Activated CD8-positive, alpha-beta T cell treated with anti-CD3 and anti-CD28 coated beads for 36 hours (primary cell): ENCODE results near the gene SCNM1. TPM values are rescaled to one million over a fixed set of nuclear protein-coding genes. Genes with fewer than 3 reads are reported as not detected.
"Not testable (repeated sequence)": the region's sequence is repeated elsewhere in the genome, so short reads cannot be mapped to it uniquely, and the experiment has no call there.

ENCODE experiments used
- ATAC-seq: fragments of 200-7000 bp; cut with Tn5 transposase; one replicate; pipeline ENCODE4 v1.10.0; 2021; ENCODE audit warnings: mild to moderate bottlenecking, moderate library complexity
- CTCF ChIA-PET: fragments of 350-600 bp; sonication (Branson Sonifier 250); formaldehyde crosslinking; loops from one replicate; lab custom pipeline; 2021; ENCODE audit warnings: antibody characterized with exemption; lab: Charles Lee
- POLR2A ChIA-PET: fragments of 350-600 bp; sonication (Branson Sonifier 250); formaldehyde crosslinking; loops from one replicate; lab custom pipeline; 2021; ENCODE audit warnings: antibody characterized with exemption; lab: Charles Lee
- DNase-seq: peaks from one replicate; pipeline ENCODE4 v3.0.0-alpha.2; 2020
- H3K27ac Mint-ChIP-seq: one replicate; pipeline ENCODE4 v1.8.0; 2021; ENCODE audit warnings: mild to moderate bottlenecking, mixed read lengths
- H3K27me3 Mint-ChIP-seq: one replicate; pipeline ENCODE4 v1.8.0; 2021; ENCODE audit warnings: mixed read lengths
- H3K36me3 Mint-ChIP-seq: one replicate; pipeline ENCODE4 v1.8.0; 2021; ENCODE audit warnings: low read depth, mixed read lengths
- H3K4me1 Mint-ChIP-seq: one replicate; pipeline ENCODE4 v1.8.0; 2021; ENCODE audit warnings: low read depth, mixed read lengths
- H3K4me3 Mint-ChIP-seq: one replicate; pipeline ENCODE4 v1.8.0; 2021; ENCODE audit warnings: mild to moderate bottlenecking, moderate library complexity, mixed read lengths
- H3K9me3 Mint-ChIP-seq: one replicate; pipeline ENCODE4 v1.8.0; 2021; ENCODE audit warnings: mixed read lengths
- CTCF ChIP-seq: fragments of 200-600 bp; IDR thresholded peaks from one replicate; pipeline ENCODE4 v1.8.0; 2022; ENCODE audit warnings: antibody characterized with exemption, mild to moderate bottlenecking
- intact Hi-C: fragments of 100-400 bp; cut with micrococcal nuclease; formaldehyde crosslinking; loops from one replicate; pipeline ENCODE4 v1.10.0; 2022
- total RNA-seq, 2 experiments: library from RNA; stranded (reverse); gene quantifications; one replicate each; pipeline ENCODE4 v1.2.3, GENCODE V29; 2021

The SCNM1 gene
- total RNA-seq, 2 experiments from 2014 or later = 57.0 to 59.6 TPM

- Mint-ChIP-seq H3K27ac (no peak overlapping the region), H3K27me3 (no peaks in the 10 kb centered on the region), H3K4me3 (no peak overlapping the region), H3K4me1 (peaks cover 22% of the 10 kb centered on the region), H3K36me3 (peaks cover 4% of the 10 kb centered on the region), H3K9me3 (no peaks in the 10 kb centered on the region)
- DNase-seq (no peak), ATAC-seq (no peak)
- ChIA-PET CTCF (interaction anchor here (2.0 to 4.7 kb wide), 2 partner anchors 21 to 60 kb away, joined by 4 to 28 read pairs; no protein-coding TSS in a partner anchor), POLR2A (no interaction called here)
- TF ChIP-seq CTCF = no peak
- intact Hi-C loops = no loop called here
Observed at GRCh38 chr1:151192047-151192446, 26.1 kb downstream of the SCNM1 start.

GRCh38 chr1:151193304-151193703 lies 27.4 kb downstream of the SCNM1 start:
- CTCF ChIA-PET = interaction anchor here (0.6 to 4.7 kb wide), 3 partner anchors 22 to 108 kb away, joined by 4 to 28 read pairs (median 4); no protein-coding TSS in a partner anchor
- TF ChIP-seq CTCF = no peak
- Mint-ChIP-seq H3K9me3 (no peaks in the 10 kb centered on the region), H3K36me3 (peaks cover 5% of the 10 kb centered on the region), H3K4me1 (peaks cover 25% of the 10 kb centered on the region), H3K27ac (no peak overlapping the region), H3K4me3 (no peak overlapping the region), H3K27me3 (no peaks in the 10 kb centered on the region)
- DNase-seq = no peak
- no peak for ATAC-seq
- POLR2A ChIA-PET = interaction anchor here (0.8 to 1.0 kb wide), 2 partner anchors 61 to 254 kb away, joined by 3 read pairs; partner anchors contain the start of gene PSMD4
- intact Hi-C loops = no loop called here

- ATAC-seq = no peak
- H3K36me3 Mint-ChIP-seq = peaks cover 8% of the 10 kb centered on the region
Observed at GRCh38 chr1:151193856-151194255, 27.9 kb downstream of the SCNM1 start.

GRCh38 chr1:151194894-151195594 lies 29.1 kb downstream of the SCNM1 start:
- POLR2A ChIA-PET = interaction anchor here (0.8 kb wide), 1 partner anchor 63 kb away, joined by 3 read pairs; no protein-coding TSS in a partner anchor
- DNase-seq, H3K9me3 Mint-ChIP-seq, H3K27ac Mint-ChIP-seq, H3K4me3 Mint-ChIP-seq, ATAC-seq, H3K27me3 Mint-ChIP-seq: not testable (repeated sequence)
- intact Hi-C loops = loop anchor here (5.0 kb wide), 2 partner anchors 57 to 147 kb away; partner anchors contain the start of gene PSMD4
- Mint-ChIP-seq H3K4me1 (peaks cover 22% of the 10 kb centered on the region), H3K36me3 (peaks cover 16% of the 10 kb centered on the region)
- CTCF ChIA-PET = interaction anchor here (0.7 to 4.7 kb wide), 4 partner anchors 57 to 719 kb away, joined by 3 to 28 read pairs (median 3); no protein-coding TSS in a partner anchor

More at GRCh38 chr1:151193856-151194255, 27.9 kb downstream of the SCNM1 start:
- H3K27ac Mint-ChIP-seq = no peak overlapping the region
- POLR2A ChIA-PET = no interaction called here
- intact Hi-C loops = no loop called here
- H3K27me3 Mint-ChIP-seq = no peaks in the 10 kb centered on the region
- H3K4me3 Mint-ChIP-seq = no peak overlapping the region
- TF ChIP-seq CTCF = no peak
- CTCF ChIA-PET = interaction anchor here (1.2 to 4.7 kb wide), 3 partner anchors 22 to 94 kb away, joined by 3 to 28 read pairs (median 4); no protein-coding TSS in a partner anchor
- H3K4me1 Mint-ChIP-seq = peaks cover 20% of the 10 kb centered on the region
- no peaks in the 10 kb centered on the region for H3K9me3 Mint-ChIP-seq
- DNase-seq = no peak

- Mint-ChIP-seq H3K27ac (no peak overlapping the region), H3K4me3 (peak overlapping the region; percentile 32), H3K27me3 (no peaks in the 10 kb centered on the region), H3K4me1 (peaks cover 22% of the 10 kb centered on the region), H3K9me3 (no peaks in the 10 kb centered on the region), H3K36me3 (peaks cover 20% of the 10 kb centered on the region)
- peak; percentile 80 for DNase-seq
- intact Hi-C loops = loop anchor here (5.0 kb wide), 2 partner anchors 56 to 146 kb away; partner anchors contain the start of gene PSMD4
- POLR2A ChIA-PET = no interaction called here
- ATAC-seq = peak; percentile 37
- CTCF ChIA-PET = interaction anchor here (0.6 to 4.7 kb wide), 3 partner anchors 55 to 397 kb away, joined by 3 to 28 read pairs (median 3); no protein-coding TSS in a partner anchor
- TF ChIP-seq CTCF = peak; percentile 72
Observed at GRCh38 chr1:151196292-151196800, 30.4 kb downstream of the SCNM1 start.
